Fibroblast of skin of right quadriceps (primary cell): Measurements from ENCODE around the gene NFIC.

Experiments
- DNase-seq: peaks from one replicate; pipeline ENCODE4 v3.0.0-alpha.2; 2013

The NFIC gene

DNA sequence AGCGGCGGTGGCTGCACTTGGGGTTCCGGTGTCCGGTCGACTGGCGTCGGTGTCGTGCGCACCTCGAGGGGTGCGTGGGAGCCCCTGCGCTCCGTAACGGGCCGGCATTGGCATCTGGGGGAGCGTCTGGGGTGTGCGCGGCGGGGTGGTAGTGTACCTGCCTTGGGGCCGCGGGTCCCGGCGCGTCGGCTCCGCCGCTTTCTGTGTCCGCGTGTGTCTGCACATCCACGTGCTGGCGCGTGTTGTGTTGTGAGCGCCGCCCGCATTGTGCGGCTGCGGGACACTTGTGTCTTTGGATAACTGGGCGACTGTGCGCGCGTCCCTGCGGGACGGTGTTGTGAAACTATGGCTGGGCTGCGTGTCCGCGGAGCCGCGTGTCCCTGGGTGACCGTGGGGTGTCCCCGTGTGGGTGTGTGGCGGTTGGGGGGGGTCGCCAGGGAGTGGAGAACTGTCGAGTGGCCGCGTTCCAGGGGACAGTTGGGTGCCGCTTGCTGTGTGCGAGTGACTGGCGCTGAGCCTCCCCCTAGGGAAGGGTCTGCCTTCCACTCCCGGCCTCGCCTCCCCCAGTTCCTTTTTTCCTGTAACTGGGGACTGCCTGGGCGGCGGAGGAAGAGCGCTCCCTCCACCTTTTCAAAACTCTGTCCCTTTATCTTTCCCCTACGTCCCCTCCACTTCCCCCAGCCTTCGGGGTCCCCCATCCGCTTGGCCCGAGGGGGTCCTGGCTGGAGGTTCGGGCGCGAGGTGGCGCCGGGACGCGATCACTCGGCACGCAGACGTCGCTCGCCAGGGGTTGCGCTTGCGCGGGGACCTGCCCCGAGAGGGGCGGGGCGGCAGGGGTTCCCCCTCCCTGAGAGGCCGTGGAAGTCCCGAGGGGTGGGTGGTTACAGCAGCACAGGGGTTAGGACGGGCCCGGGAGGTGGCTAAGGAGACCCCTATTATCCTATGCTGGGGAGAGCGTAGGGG is 5.7 kb upstream of the NFIC start:
- no peak for DNase-seq

DNA sequence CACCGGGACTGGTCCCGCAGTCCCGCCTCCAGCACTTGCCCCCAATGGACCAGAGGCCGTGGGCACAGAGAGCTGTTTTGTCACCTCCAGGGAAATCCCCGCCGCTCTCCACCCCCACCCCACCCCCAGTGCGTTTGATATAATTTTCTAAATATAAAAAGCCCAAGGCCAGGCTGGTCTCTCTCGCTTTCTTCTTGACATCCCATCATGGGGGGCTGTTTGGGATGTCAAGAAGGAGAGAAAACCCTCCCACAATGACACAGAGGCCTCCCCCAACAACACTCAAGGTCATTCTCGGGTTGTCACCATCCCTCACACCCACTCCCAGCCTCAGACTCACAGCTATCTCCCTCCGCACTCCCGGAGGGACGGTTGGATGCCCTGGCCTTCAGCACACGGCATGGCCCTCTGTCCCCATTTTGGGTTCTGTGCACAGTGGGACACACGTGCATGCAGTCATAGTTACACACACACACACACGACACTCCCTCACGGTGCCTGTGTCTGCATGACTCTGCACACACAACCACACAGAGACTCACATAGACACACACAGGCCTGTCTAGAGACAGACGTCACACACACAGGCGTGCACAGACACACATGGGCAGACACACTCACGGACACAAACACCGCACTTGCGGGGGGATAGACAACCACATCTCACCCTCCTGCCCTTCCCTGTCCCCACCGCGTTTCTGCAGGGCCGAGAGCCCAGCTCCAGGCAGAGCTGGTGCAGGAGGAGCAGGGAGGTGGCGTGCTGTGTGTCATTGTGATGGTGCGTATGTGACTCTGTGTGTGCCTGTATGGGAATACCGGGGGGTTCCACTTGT is 4.8 kb upstream of the NFIC start:
- no peak for DNase-seq

DNA sequence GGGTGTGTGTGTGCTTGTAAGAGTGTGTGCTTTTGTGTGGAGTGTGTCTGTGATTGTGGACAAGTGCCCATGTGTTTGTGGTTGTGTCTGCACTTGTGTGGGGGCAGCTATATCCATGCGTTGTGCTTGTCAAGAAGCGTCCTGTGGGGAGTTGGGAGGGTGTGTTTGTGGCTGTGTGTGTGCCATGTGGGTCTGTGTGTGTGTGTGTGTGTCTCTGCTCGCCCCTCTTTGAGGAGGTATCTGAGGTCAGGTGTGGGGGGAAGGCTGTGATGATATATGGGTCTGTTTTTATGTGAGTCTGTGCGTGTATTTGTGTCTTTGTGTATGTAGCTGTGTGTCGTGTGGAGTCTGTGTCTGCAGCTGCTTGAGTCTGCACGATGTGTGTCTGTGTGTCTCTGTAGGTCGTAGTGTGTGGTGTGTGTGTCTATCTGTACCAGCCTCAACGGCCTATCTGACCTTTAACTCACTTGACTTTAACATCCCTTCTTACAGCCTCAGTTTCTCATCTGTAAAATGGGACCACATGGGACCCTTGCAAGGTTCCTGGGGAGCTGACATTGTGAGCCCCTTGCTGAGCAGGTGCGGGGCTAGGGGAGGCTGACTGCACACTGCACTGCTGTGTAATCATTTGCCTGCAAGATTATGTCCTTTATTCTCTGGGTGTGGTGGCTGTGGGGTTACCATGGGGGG is 4.0 kb upstream of the NFIC start:
- no peak for DNase-seq

DNA sequence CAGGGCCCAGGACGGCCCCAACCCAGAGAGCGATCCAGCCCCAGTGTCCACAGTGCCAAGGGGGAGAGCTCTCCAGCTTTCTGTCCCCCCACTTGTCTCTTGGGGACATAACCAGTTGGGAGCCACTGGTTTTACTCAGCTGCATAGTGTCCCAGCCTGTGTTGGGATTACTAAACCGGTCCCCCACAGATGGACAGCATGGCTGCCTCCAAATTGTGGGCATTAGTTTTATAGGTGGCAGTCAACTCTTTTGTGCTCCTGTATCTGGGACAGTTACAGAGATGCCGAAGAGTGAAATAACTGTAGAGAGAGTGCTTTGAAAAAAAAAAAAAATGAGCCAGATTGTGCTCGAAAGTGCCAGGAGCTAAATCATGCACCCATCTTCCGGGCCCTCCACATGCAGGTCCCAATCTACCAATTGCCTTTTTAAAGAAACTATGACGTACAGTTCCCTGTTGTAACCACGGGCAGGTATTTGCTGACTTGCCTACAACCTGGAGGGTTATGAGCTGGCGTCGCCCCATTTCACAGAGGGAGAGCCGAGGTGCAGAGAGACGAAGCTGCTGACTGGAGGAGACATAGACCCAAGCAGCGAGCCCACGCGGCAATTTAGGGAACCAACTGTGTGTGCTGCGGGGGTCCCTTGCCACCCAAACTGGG is 2.4 kb upstream of the NFIC start:
- DNase-seq, result no peak

DNA sequence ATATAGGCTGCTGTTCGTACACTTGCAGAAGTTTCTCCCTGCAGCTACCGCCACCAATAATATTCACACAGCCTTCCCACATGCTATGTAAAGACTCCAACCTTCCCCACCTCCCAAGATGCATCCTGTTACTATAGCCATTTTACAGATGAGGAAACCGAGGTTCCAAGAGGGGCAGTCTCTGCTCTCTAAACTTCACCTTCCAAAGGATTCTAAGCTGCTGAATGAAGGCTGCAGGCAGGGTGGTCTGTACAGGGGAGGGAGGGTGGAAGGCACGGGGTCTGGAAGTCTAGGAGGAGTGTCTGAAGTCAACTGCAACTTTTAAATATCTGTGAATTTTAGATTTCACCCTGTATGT is 1.9 kb upstream of the NFIC start:
- no peak for DNase-seq

DNA sequence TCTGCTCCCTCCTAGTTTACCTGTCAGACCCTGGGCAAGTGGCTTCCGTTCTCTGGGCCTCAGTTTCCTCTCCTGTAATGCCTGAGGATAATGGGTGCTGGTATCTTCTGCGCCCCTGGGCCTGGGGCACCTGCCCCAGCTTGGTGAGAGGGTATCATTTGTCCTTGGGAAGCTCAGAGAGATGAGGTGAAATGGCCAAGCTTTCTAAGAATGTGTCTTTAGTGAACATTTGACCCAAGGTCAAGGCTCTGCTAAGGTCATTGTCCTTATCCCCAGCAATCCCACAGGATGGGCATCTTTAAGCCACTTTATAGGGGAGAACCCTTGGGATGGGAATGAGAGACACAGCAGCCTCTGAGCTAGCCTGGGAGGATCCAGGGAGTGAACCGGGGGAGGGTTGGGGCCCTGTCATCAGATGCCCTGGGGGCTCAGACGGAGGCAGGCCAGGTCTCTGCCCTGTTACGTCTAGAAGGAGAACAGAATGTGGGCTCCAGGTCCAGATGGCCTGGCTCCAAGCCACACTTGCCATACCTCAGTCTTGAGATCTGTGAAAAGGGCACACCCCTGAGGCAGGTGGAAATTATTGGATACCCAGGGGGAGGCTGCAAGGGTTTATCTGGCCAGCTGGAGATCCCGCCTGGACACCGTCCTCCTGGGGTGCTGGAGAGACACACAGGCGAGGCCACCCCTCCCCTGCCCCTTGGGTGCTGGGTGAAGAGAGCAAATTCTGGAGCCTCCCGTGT is 1.1 kb upstream of the NFIC start:
- no peak for DNase-seq

DNA sequence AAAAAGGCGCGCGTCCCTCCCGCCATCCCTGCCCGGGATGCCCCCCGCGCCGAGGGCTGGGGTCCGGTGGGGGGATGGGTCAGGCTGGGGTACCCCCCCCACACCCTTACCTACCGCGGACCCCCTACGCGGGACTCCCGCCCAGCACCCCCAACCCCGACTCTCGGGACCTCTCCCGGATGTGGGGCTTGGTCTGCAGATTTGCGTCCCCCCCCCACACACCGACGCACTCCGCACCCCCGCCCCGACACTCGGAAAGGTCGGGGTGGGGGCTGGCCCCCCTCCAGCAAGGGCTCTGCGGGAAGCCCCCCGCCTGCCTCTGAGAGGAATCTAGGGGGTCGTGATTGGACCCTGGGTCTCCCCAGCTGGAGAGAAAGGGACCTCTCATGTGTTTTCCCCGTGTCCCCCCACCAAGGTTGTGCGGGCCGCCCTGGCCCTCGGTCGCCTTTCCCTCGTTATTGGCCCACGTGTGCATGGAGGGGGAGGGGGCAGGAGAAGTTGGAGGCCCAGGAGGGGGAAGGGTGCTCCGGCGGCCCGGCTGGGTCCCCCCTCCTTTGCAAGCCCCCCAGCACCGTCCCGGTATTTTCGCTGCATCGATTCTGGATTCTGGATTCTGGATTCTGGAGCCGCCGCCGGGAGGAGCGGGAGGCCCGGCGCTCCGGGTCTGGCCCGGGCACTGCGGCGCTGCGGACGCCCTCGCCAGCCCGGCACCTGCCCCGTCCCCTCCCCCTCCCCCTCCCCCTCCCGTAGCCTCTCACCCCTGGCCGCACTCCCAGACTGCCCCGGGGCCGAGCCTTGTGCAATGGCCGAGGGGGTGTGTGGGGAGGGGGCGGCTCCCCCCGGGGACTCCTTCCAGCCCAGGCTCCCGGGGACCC is 607 bp downstream of the NFIC start:
- peak; percentile 61 for DNase-seq

DNA sequence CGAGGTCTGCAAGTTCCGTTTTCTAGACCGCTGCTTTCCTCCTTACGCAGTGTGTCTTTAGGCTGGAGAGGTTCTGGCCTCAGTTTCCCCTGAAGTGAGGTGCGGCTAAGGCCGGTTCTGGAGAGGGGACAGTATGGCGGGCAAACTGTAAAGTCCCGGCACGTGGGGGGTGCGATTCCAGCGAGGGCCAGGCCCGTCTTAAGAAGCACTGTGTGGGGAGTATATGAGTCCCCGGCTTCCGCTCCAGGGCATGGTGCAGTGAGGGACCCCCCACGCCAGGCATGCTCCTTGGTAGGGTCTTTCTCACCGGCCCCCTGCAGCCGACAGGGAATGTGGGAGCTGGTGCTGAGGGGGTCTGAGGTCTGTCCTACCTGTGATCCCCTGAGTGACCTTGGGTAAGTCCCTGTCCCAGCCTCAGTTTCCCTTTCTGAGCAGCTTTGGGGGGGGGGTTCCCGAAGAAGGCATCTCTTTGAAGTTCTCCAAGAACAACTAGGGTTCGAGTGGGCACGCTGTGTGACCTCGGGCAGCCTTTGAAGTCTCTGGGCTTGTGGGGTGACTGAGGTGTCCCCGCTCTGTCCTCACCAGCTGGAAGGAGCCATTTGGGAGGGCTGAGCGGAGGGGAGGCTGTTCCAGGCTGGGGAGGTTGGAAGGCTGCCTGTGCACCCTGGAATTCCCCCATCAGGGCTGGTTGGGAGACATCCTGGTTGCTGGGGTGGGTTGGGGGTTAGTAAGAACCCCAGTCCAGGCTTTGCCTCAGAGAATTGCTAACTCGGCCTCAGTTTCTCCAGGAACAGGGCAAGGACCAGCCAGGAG is 1.5 kb downstream of the NFIC start:
- no peak for DNase-seq

DNA sequence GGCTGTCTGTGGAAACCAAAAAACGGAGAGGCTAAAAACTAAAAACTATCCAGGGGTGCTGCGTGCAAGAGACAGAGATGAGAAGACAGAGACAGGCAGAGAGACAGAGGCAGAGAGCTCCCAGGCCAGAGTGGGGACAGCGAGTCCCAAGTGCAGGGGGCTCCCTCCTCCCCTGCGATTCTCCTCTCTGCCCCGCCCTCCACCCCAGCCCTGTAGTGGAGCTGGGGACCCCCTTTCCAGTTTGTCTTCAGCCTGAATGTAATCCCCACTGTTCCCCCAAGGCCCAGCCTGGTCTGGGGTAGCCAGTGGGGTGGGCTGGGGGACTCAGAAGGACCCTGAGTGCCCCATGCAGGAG is 2.0 kb downstream of the NFIC start:
- no peak for DNase-seq

DNA sequence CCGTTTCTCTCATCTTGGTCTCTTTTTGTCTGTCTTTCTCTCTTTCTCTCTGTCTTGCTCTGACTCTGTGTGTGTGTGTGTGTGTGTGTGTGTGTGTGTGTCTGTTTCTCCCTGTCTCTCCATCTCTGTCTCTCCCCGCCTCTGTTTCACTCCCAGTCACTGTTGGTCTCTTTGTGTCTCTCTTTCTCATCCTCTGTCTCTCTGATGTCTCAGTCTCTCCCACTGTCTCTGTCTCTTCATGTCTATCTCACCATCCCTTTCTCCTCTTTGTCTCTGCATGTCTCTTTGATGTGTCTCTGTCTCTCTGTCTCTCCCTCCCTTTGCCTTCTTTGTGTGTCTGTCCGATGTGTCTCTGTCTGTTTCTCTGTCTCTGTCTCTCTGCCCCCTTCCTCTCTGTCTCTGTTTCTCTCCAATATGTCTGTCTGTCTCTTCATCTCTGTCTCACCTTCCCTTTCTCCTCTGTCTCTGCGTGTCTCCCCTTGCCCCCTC is 2.5 kb downstream of the NFIC start:
- peak; percentile 54 for DNase-seq

DNA sequence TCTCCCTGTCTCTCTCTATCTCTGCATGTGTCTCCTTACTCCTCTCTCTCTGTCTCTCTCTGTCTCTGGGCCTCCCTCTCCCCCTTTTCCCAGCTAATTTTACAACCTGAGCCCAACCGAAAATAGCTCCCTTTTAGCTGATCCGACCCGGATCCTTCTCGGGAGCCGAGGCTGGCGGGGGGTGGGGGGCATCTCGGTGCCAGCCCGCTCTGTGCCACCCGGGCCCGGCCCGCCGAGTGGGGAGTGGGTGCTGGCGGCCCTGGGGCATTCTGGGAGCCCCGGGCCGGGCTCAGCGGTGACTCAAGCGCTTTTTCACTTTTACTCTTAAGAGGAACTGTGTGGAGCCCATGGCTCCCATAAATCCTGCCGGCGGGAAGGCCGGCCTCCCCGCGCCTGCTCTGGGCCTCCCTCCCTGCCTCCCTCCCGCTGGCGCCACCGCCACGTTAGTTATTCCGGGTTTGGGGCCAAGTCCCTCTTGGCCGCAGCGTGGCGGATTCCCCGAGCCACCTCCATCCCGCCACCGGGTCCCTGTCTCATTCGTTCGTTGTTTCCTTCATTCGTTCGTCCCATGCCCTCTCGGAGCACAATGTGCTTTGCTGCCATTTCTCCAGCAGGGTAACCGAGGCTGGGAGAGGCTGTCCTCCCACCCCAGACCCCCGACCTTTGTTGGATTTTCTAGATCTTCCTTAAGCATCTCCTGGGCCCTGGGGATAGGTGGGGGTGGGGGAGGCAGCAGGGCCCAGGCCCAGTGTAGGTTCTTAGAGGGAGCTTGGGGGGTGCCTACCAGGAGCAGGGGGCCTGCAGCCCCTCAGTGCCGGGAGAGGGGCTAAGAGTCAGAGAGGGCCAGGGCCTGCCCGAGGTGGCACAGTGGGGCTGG is 3.2 kb downstream of the NFIC start:
- peak; percentile 76 for DNase-seq

DNA sequence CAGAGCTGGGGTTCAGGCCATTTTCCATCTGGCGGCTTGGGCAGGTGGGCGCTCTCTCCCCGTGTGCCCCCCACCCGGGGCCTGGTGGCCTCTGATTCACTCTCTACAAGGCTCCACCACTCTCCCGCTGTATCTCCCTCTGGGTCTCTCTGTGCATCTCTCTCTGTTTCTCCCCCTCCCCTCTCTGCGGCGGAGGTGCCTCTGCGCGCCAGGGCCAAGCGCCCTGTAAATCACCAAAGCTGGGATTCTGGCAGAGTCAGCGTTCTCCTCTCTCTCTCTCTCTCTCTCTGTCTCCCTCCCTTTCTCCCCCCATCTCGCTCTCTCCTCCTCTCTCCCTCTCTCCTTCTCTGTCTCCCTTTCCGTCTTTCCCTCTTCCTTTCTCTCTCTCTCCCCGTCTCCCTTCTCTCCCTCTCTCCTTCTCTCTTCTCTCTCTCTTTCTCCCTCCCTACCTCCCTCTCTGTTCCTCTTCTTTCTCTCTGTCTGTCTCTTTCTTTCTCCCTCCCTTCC is 3.9 kb downstream of the NFIC start:
- peak; percentile 37 for DNase-seq

DNA sequence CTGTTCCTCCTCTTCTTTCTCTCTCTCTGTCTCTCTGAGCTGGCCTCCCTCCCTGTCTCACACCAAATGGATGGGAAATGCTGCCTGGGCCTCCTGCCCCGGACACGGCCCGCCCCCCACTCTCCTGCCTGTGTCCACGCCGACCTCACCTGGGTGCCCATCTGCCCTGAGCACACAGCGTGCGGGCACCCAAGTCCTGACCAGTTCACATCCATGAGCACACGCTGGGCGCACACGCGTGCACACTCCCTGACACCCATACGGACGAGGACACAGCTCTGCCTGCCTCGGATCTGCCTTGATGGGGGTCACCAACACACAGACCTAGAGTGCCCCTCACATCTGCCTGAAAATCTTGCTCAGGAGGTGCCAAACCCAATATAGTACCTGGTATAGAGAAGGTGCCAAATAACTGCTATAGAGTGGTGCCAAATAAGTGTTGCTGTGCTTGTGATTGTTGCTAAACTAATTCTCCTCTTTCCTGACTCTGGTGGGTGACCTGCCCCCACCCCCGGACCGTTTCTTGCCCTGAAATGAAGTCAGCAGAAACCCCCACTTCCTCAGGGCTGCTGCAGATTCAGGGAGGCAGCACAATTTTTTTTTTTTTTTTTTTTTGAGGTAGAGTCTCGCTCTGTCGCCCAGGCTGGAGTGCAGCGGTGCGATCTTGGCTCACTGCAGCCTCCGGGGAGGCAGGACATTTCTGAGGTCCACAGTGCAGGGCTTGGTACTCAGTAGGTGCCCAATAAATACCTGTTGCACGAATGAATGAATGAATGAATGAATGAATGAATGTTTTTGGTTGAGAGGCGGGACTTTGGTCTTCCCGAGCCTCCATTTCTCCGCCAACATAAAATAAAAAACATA is 4.6 kb downstream of the NFIC start:
- no peak for DNase-seq

DNA sequence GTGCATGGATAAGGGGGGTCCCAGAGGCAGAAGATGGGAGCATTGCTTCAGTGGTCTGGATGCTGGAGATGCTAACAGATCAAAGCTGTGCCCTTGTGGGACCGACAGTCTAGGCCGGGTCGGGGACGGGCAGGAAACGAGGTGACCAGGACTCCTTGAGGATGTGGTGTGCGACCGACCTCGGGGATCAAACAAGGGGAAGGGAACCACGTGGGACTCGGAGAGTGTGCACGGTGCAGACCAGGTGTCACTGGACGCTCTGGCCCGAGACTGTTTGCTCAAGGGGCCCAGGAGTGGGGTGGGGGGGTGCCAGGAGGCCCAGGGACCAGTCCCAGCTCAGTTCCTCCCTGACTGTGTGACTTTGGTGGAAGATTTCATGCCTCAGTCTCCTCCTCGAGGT is 6.0 kb downstream of the NFIC start:
- no peak for DNase-seq

DNA sequence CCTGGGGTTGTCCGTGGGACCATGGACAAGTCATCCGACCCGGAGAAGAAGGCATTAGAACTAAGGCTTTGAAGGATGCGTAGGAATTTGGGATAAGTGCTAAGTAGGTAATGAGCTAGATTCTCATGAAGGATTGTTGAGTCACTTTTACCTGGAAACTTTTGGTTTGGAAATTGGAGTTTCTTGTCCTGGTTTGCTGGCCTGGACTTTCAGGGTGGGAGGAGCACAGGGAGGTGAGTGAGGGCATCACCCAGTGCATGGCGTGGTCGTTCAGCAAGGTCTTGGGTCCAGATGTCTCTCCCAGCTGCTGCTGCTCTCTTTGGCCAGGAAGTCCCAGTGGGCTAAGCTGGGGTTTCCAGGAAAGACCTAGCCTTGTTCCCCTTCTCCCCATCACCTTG is 7.6 kb downstream of the NFIC start:
- no peak for DNase-seq

DNA sequence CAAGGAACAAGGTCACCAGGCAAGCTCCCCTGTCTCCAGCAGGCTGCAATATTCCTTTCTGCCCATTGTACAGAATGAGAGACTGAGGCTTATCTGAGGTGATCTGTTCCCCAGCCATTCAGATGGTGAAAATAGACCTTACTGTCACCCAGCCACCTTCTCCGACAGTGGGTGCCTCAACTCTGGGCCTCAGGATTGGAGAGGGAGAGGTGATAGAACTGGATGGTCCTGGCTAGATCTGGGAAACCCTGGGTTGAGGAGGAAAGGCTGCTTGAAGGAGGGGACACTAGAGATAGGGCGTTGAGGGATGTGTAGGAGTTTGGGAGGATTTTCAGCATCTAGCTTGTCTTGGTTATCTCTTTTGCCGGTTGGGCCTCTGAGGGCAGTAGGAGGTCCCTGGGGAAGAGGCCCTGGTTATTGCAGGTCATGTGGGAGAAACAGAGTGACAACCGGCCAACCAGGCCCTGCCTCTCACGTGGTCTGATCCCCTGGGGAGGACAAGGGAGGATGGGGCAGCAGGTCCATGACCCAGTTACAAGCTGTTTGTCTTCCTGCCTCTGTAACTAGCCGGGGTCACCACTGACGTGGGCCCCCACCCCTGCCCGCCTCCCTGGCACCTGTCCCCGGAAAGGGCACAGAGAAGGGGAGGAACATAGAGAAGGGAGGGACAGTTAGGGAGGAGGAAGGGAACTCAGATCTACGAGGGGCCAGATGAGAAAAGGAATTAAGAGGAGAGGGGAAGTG is 8.2 kb downstream of the NFIC start:
- no peak for DNase-seq
